GM23338 (cell line): ENCODE results near the gene KAT2A. TPM values are rescaled to one million over a fixed set of nuclear protein-coding genes. Genes with fewer than 3 reads are reported as not detected.

Source experiments
- ATAC-seq: fragments of 200-7000 bp; cut with Tn5 transposase; 3 replicates; pipeline ENCODE4 v1.9.1; 2020
- DNase-seq: peaks from one replicate; pipeline ENCODE4 v3.0.0-alpha.2; 2015; ENCODE audit warnings: low spot score
- H2AFZ ChIP-seq: fragments of 200-600 bp; sonication (generic); 2 replicates; pipeline ENCODE4 v1.8.0; 2016; ENCODE audit warnings: antibody characterized with exemption, mild to moderate bottlenecking, moderate library complexity
- H3F3A ChIP-seq: fragments of 200-600 bp; sonication (generic); replicated peaks from 2 replicates; pipeline ENCODE4 v1.8.0; 2017; ENCODE audit warnings: antibody characterized with exemption, mixed run types, low read depth
- H3K27ac ChIP-seq: fragments of 200-600 bp; sonication (generic); 2 replicates; pipeline ENCODE4 v1.6.1; 2016; ENCODE audit warnings: low read depth
- H3K27me3 ChIP-seq: fragments of 200-600 bp; sonication (generic); 2 replicates; pipeline ENCODE4 v1.8.0; 2016; ENCODE audit warnings: mild to moderate bottlenecking, mixed run types, moderate library complexity; ENCODE audit not compliant: insufficient read depth
- H3K36me3 ChIP-seq: fragments of 200-600 bp; sonication (generic); 2 replicates; pipeline ENCODE4 v1.8.0; 2016; ENCODE audit warnings: mild to moderate bottlenecking; ENCODE audit not compliant: insufficient read depth
- H3K4me1 ChIP-seq: fragments of 200-600 bp; sonication (generic); 2 replicates; pipeline ENCODE4 v1.8.0; 2016; ENCODE audit warnings: mild to moderate bottlenecking, moderate library complexity; ENCODE audit not compliant: insufficient read depth
- H3K4me2 ChIP-seq: fragments of 200-600 bp; sonication (generic); 2 replicates; pipeline ENCODE4 v1.7.1; 2017; ENCODE audit warnings: mixed run types
- H3K4me3 ChIP-seq: fragments of 200-600 bp; sonication (generic); 2 replicates; pipeline ENCODE4 v1.6.1; 2016; ENCODE audit warnings: mixed run types
- H3K79me2 ChIP-seq: fragments of 200-600 bp; sonication (generic); replicated peaks from 2 replicates; pipeline ENCODE4 v1.8.0; 2017; ENCODE audit warnings: mild to moderate bottlenecking; ENCODE audit not compliant: insufficient read depth
- H3K9me2 ChIP-seq: fragments of 200-600 bp; sonication (generic); 2 replicates; pipeline ENCODE4 v1.8.0; 2017; ENCODE audit not compliant: insufficient read depth
- H4K20me1 ChIP-seq: fragments of 200-600 bp; sonication (generic); replicated peaks from 2 replicates; pipeline ENCODE4 v1.8.0; 2017; ENCODE audit warnings: mild to moderate bottlenecking; ENCODE audit not compliant: insufficient read depth
- H3K27ac Mint-ChIP-seq: 2 replicates; pipeline ENCODE4 v1.8.0; 2020; ENCODE audit warnings: inconsistent platforms, mild to moderate bottlenecking, moderate library complexity, mixed read lengths
- H3K27me3 Mint-ChIP-seq: 3 replicates; pipeline ENCODE4 v1.8.0; 2022; ENCODE audit warnings: low read depth, mild to moderate bottlenecking, moderate library complexity, mixed read lengths, inconsistent platforms; ENCODE audit not compliant: insufficient read depth, poor library complexity
- H3K36me3 Mint-ChIP-seq: 3 replicates; pipeline ENCODE4 v1.8.0; 2021; ENCODE audit warnings: low read depth, mild to moderate bottlenecking, inconsistent platforms, moderate library complexity, mixed read lengths
- H3K4me1 Mint-ChIP-seq: 3 replicates; pipeline ENCODE4 v1.8.0; 2020; ENCODE audit warnings: mild to moderate bottlenecking, inconsistent platforms, mixed read lengths
- H3K4me3 Mint-ChIP-seq: 3 replicates; pipeline ENCODE4 v1.8.0; 2021; ENCODE audit warnings: moderate library complexity, mild to moderate bottlenecking, inconsistent platforms, mixed read lengths
- H3K9me3 Mint-ChIP-seq: 3 replicates; pipeline ENCODE4 v1.8.0; 2020; ENCODE audit warnings: moderate library complexity, mild to moderate bottlenecking, inconsistent platforms, mixed read lengths
- CREB1 ChIP-seq: fragments of 250-450 bp; sonication (Bioruptor Pico); IDR thresholded peaks from 2 replicates; pipeline ENCODE4 v1.5.0; 2020; ENCODE audit warnings: low read depth, mild to moderate bottlenecking, moderate library complexity
- CTCF ChIP-seq, 2 experiments: fragments of 200-600 bp in 1 of 2; sonication (generic) in 1 of 2; conservative IDR thresholded peaks; 2 replicates each; pipeline versions ENCODE4 v1.5.1 to v1.6.1; 2016 to 2017; ENCODE audit warnings: antibody characterized with exemption in 2 of 2, low read depth in 2 of 2, mild to moderate bottlenecking in 2 of 2, moderate library complexity in 1 of 2
- ETS1 ChIP-seq: IDR thresholded peaks from 2 replicates; pipeline ENCODE4 v1.6.1; 2016; ENCODE audit warnings: antibody characterized with exemption
- EZH2 ChIP-seq: fragments of 200-600 bp; sonication (generic); IDR thresholded peaks from one replicate; pipeline ENCODE4 v1.8.0; 2017; ENCODE audit warnings: antibody characterized with exemption, mild to moderate bottlenecking, low read depth; ENCODE audit not compliant: unreplicated experiment
- EZH2phosphoT487 ChIP-seq: fragments of 200-600 bp; sonication (generic); IDR thresholded peaks from one replicate; pipeline ENCODE4 v1.8.1; 2018; ENCODE audit warnings: antibody characterized with exemption; ENCODE audit not compliant: unreplicated experiment
- JUNB ChIP-seq: IDR thresholded peaks from one replicate; pipeline ENCODE4 v1.6.1; 2016; ENCODE audit warnings: antibody characterized with exemption; ENCODE audit not compliant: unreplicated experiment
- NANOG ChIP-seq: IDR thresholded peaks from 2 replicates; pipeline ENCODE4 v1.6.1; 2016; ENCODE audit warnings: antibody characterized with exemption, borderline replicate concordance
- POLR2AphosphoS5 ChIP-seq: IDR thresholded peaks from 2 replicates; pipeline ENCODE4 v1.6.1; 2016; ENCODE audit warnings: antibody characterized with exemption, low read depth
- REST ChIP-seq: IDR thresholded peaks from one replicate; pipeline ENCODE4 v1.6.1; 2018; ENCODE audit warnings: antibody characterized with exemption; ENCODE audit not compliant: unreplicated experiment
- STAT1 ChIP-seq: IDR thresholded peaks from one replicate; pipeline ENCODE4 v1.6.1; 2016; ENCODE audit warnings: antibody characterized with exemption; ENCODE audit not compliant: unreplicated experiment
- ZNF114 ChIP-seq: fragments of 250-450 bp; sonication (Bioruptor Pico); IDR thresholded peaks from 2 replicates; pipeline ENCODE4 v1.5.0; 2020; ENCODE audit warnings: mild to moderate bottlenecking, moderate library complexity
- ZNF331 ChIP-seq: fragments of 250-450 bp; sonication (Bioruptor Pico); IDR thresholded peaks from 2 replicates; pipeline ENCODE4 v1.5.0; 2020; ENCODE audit warnings: low read depth, mild to moderate bottlenecking, moderate library complexity
- ZNF462 ChIP-seq: fragments of 250-450 bp; sonication (Bioruptor Pico); IDR thresholded peaks from 2 replicates; pipeline ENCODE4 v1.5.0; 2020; ENCODE audit warnings: mild to moderate bottlenecking, moderate library complexity
- polyA plus RNA-seq: library from polyadenylated mRNA; unstranded; fragments of >200 nt; fragmentation: Nextera tagmentation; extraction: Ambion mirVana; gene quantifications from 2 replicates; pipeline ENCODE4 v1.2.1, GENCODE V29; 2016
- total RNA-seq: library from RNA; depleted of rRNA; stranded (reverse); fragments of >200 nt; shearing (Covaris generic); gene quantifications from 2 replicates; pipeline ENCODE4 v1.2.3, GENCODE V29; 2014

The KAT2A gene
- total and polyA plus RNA-seq, 2 experiments from 2014 or later, result 13.9 to 25.2 TPM

- H4K20me1 ChIP-seq, result no peaks in the 10 kb centered on the region
- no peaks in the 10 kb centered on the region; the same call in 2 of the 3 replicates for H3K36me3 Mint-ChIP-seq
- H3K27ac Mint-ChIP-seq, result no peak overlapping the region
- H3K9me2 ChIP-seq, result no peaks in the 10 kb centered on the region
- ATAC-seq (no peak), DNase-seq (no peak)
- no peaks in the 10 kb centered on the region for H3K36me3 ChIP-seq
- peaks cover 6% of the 10 kb centered on the region; the same call in 1 of the 2 replicates for H3K4me1 ChIP-seq
- peaks cover 16% of the 10 kb centered on the region for H3K27me3 Mint-ChIP-seq
- peaks cover 21% of the 10 kb centered on the region for H3K27me3 ChIP-seq
- no peak overlapping the region for H3K4me3 Mint-ChIP-seq
- no peak overlapping the region for H2AFZ ChIP-seq
- H3K4me2 ChIP-seq, result no peak overlapping the region
- TF ChIP-seq JUNB (no peak), STAT1 (no peak), CTCF (conservative IDR thresholded peaks at IDR 0.05; ENCODE audit: low read depth in 2 of 2) (no peak), EZH2phosphoT487 (no peak), ZNF331 (CRISPR knock-in tag) (no peak), CREB1 (no peak), REST (no peak), ZNF462 (CRISPR knock-in tag) (no peak), EZH2 (no peak), POLR2AphosphoS5 (no peak), ETS1 (no peak), NANOG (no peak), ZNF114 (CRISPR knock-in tag) (no peak)
- no peak overlapping the region for H3K4me3 ChIP-seq
- no peaks in the 10 kb centered on the region for H3K79me2 ChIP-seq
- no peaks in the 10 kb centered on the region for H3F3A ChIP-seq
- H3K4me1 Mint-ChIP-seq, result peaks cover 31% of the 10 kb centered on the region
- no peaks in the 10 kb centered on the region; the same call in 2 of the 3 replicates for H3K9me3 Mint-ChIP-seq
- H3K27ac ChIP-seq, result no peak overlapping the region
Measured at GRCh38 chr17:42092939-42093338, 28.2 kb downstream of the KAT2A start.
